ENCODE data around the gene TARBP1.
"Not testable (repeated sequence)": the region's sequence is repeated elsewhere in the genome, so short reads cannot be mapped to it uniquely, and the experiment has no call there.

TARBP1 gene

DNA sequence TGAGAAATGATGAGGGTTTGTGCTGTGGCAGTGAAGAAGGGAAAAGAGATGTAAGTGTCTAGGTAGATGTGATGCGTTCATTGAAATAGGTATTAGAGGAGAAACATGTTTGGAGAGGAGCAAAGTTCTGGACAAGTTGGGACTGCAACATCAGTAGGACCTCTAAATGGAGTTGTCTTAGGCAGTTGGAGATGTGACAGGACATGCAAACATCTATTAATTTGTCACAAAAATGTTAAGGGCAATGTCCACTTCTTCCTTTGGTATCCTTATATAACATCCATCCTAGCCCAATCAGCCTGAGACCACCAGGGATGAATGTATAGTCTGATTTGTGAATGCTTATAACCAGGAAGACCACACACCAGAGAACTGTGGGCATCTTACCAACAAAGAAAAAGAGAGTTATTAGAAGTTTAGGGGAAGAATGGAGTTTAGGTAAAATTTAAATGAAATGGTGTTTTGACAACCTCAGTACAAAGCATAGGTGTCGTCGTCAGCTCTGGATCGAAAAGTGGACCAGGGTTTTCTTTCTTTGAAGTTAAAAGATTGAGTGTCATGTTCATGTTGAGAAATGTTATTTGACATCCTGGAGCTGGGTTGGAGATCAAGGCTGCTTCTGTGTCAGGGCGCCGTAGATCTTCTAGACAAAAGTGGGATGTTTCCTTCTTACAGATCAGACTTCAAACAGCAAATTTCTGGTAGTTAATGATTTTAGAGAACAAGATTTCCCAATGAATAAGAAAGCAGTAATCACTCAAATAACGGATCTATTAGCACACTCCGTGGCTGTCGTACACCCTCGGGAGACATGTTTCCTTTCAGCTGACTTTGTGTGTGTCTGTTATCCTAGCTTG, 97.1 kb downstream of the TARBP1 start:
- Mint-ChIP-seq H3K9me3 (no peaks in the 10 kb centered on the region), H3K27me3 (no peaks in the 10 kb centered on the region), H3K4me1 (ENCODE audit: low read depth) (peaks cover 36% of the 10 kb centered on the region), H3K36me3 (ENCODE audit: low read depth) (peaks cover 92% of the 10 kb centered on the region), H3K4me3 (no peak overlapping the region), H3K27ac (peak overlapping the region; percentile 70)
- DNase-seq = no peak

DNA sequence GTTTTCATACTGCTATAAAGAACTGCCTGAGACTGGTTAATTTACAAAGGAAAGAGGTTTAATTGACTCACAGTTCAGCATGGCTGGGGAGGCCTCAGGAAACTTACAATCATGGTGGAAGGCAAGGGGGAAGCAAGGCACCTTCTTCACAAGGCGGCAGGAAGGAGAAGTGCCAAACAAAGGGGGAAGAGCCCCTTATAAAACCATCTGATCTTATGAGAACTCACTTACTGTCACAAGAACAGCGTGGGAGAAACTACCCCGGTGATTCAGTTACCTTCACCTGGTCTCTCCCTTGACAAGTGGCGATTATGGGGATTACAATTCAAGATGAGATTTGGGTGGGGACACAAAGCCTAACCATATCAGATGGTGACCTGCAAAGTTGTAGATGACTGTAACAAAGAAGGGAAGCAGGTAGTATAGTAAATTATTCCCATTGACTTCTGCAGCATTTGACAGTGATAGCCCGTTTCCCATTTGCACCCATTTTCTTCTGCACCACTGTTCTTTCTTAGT, 99.3 kb downstream of the TARBP1 start:
- peak overlapping the region; percentile 34 for H3K27ac Mint-ChIP-seq
- H3K36me3 Mint-ChIP-seq (ENCODE audit: low read depth) = peaks cover 94% of the 10 kb centered on the region
- peaks cover 48% of the 10 kb centered on the region for H3K4me1 Mint-ChIP-seq (ENCODE audit: low read depth)
- H3K4me3 Mint-ChIP-seq, H3K27me3 Mint-ChIP-seq, H3K9me3 Mint-ChIP-seq, DNase-seq: not testable (repeated sequence)

DNA sequence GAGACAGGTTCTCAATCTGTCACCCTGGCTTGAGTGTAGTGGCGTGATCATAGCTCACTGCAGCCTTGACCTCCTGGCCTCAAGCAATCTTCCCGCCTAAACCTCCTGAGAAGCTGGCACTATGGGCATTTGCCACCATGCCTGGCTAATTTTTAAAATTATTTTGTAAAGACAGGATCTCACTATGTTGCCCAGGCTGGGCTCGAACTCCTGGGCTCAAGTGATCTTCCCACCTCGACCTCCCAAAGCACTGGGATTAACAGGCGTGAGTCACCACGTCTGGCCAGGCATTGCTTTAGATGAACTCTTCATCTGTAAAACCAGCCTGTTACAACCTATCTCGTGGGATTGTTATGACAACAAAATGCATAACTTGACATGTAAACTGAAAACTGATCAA, 103.3 kb downstream of the TARBP1 start:
- Mint-ChIP-seq H3K36me3 (ENCODE audit: low read depth) (peaks cover 80% of the 10 kb centered on the region), H3K4me1 (ENCODE audit: low read depth) (peaks cover 59% of the 10 kb centered on the region), H3K27ac (peak overlapping the region; percentile 40), H3K9me3 (no peaks in the 10 kb centered on the region), H3K4me3 (peak overlapping the region; percentile 98), H3K27me3 (no peaks in the 10 kb centered on the region)
- DNase-seq = no peak

DNA sequence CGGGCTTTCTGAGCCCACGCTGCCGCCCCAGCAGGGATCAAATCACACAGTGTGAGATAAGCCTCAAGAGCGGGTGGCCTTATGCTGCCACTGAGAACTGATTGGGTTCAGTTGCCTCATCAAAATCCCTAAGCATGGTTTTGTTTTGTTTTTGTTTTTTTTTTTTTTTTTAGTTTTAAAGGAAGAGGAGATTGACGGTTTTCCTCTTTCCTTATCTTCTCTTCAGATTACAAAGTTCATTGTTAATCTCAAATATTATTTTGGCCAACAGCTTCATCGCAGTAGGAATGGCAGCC, 105.1 kb downstream of the TARBP1 start:
- Mint-ChIP-seq H3K36me3 (ENCODE audit: low read depth) (peaks cover 62% of the 10 kb centered on the region), H3K27ac (peak overlapping the region; percentile 100), H3K4me3 (peak overlapping the region; percentile 98), H3K9me3 (no peaks in the 10 kb centered on the region), H3K4me1 (ENCODE audit: low read depth) (peaks cover 61% of the 10 kb centered on the region), H3K27me3 (no peaks in the 10 kb centered on the region)
- DNase-seq = no peak

DNA sequence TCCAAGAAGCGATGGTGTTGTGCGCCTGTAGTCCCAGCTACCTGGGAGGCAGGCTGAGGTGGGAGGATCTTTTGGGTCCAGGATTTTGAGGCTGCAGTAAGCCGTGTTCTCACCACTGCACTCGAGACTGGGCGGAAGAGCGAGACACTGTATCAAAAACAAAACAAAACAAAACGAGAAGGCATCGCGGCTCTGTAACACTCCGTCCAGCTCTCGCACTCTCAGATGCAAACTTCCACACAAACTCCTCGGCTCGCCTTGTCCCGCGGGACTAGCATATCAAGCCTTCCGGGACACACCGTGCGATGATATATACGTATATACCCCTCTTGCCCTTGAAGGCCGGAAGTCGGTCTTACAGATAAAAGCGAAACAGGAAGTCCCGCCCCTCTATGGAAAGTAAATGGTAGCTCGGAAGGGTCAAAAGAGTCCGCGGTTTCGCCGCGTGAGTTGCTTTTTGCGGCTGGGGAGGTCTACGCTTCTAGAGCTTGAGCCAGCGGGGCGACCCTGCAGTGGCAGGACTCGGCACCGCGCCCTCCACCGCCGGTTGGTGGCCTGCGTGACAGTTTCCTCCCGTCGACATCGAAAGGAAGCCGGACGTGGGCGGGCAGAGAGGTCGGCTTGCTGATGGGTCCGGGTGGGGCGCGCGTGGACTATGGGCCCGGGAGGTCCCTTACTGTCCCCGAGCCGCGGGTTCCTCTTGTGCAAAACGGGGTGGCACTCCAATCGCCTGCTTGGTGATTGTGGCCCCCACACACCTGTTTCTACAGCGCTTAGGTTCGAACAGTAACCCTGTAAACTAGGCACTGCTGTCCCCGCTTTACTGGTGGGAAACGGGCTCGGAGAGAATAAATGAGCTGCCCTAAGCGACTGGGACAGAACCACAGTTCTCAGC, 105.7 kb downstream of the TARBP1 start, which contains the start of gene COA6:
COA6 (plus strand) TSS at position 393 of the 895 bp plus-strand sequence; CDS start at position 404, 11 bp downstream.
- H3K36me3 Mint-ChIP-seq (ENCODE audit: low read depth) = peaks cover 56% of the 10 kb centered on the region

DNA sequence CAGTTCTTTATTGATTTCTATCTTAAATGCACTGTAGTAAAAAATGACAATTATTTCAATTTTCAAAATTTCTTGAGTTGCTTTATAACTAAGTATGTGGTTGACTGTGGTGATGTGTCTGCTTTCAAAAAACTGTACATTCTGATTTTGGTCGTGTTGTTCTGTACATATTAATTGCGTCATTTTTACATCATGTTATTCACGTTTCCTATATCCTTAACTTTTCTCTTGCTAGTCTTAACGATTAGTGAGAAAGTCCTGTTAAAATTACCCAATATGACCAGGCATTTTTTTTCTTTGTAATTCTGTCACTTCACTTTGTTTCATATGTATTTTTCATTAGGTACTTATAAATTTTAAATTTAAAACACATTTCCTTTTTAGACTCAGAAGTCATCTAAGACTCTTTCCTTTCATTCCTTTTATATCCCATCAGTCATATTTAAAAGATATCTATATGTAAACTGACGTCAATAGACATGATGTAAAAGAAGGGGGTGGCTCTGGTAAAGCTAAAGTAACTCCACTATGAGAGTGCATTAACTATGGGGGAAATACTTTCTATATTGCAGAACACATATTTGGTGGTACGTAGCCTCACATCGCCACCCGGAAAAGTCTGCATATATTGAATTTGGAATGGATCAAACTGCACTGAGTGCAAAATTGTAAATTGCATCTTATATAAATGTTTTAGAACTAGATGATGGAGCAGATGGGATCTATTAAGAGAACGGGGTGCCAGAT, 106.8 kb downstream of the TARBP1 start:
- H3K36me3 Mint-ChIP-seq (ENCODE audit: low read depth) = peaks cover 45% of the 10 kb centered on the region
- DNase-seq = no peak
- peak overlapping the region; percentile 98 for H3K4me3 Mint-ChIP-seq
- H3K27me3 Mint-ChIP-seq = no peaks in the 10 kb centered on the region
- H3K27ac Mint-ChIP-seq = peak overlapping the region; percentile 100
- peaks cover 60% of the 10 kb centered on the region for H3K4me1 Mint-ChIP-seq (ENCODE audit: low read depth)
- no peaks in the 10 kb centered on the region for H3K9me3 Mint-ChIP-seq

More for the DNA sequence above, 105.7 kb downstream of the TARBP1 start, which contains the start of gene COA6:
- H3K4me3 Mint-ChIP-seq = peak within 1 kb of the TSS; percentile 98
- no peaks in the 10 kb centered on the region for H3K9me3 Mint-ChIP-seq
- H3K27ac Mint-ChIP-seq = peak within 1 kb of the TSS; percentile 100
- peaks cover 65% of the 10 kb centered on the region for H3K4me1 Mint-ChIP-seq (ENCODE audit: low read depth)
- DNase-seq = peak; percentile 94
- H3K27me3 Mint-ChIP-seq = no peaks in the 10 kb centered on the region

DNA sequence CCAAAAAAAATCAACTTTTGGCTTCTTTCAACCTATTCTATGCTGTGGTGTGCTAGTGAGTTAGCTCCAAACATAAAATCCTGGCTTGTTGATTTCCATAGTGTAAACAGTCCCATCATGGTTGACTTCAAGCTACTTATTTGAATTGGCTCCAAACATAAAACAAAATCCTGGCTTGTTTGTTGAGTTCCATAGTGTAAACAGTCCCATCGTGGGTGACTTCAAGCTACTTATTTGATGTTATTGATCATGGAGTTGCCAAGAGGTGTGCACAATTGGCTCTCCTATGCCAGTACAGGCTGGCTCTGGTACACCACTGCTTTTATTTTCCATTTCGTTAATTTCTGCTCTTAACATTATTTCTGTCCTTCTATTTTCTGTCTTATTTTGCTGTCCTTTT, 107.6 kb downstream of the TARBP1 start:
- DNase-seq = no peak
- no peak overlapping the region for H3K27ac Mint-ChIP-seq
- H3K4me3 Mint-ChIP-seq = peak overlapping the region; percentile 98
- H3K27me3 Mint-ChIP-seq = no peaks in the 10 kb centered on the region
- no peaks in the 10 kb centered on the region for H3K9me3 Mint-ChIP-seq
- peaks cover 37% of the 10 kb centered on the region for H3K36me3 Mint-ChIP-seq (ENCODE audit: low read depth)
- H3K4me1 Mint-ChIP-seq (ENCODE audit: low read depth) = peaks cover 56% of the 10 kb centered on the region

DNA sequence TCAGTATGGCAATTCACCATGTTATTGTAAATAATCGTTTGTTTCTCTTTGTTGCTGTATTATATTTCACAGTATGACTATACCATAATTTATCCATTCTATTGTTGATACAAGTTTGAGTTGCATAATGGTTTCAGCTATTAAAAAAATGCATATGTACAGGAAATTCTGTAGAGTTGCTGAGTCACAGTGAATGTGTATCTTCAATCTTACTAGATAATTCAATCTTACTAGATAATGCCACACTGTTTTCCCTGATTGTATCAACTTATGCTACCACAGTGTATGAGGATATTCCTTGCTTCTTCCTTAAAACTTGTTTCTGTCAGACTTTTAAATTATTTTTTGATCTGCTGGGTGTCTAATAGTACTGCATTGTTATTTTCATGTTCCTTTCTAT, 109.2 kb downstream of the TARBP1 start:
- no peak overlapping the region for H3K27ac Mint-ChIP-seq
- H3K36me3 Mint-ChIP-seq (ENCODE audit: low read depth) = peaks cover 22% of the 10 kb centered on the region
- peaks cover 41% of the 10 kb centered on the region for H3K4me1 Mint-ChIP-seq (ENCODE audit: low read depth)
- H3K27me3 Mint-ChIP-seq = no peaks in the 10 kb centered on the region
- no peak overlapping the region for H3K4me3 Mint-ChIP-seq
- no peaks in the 10 kb centered on the region for H3K9me3 Mint-ChIP-seq
- no peak for DNase-seq

DNA sequence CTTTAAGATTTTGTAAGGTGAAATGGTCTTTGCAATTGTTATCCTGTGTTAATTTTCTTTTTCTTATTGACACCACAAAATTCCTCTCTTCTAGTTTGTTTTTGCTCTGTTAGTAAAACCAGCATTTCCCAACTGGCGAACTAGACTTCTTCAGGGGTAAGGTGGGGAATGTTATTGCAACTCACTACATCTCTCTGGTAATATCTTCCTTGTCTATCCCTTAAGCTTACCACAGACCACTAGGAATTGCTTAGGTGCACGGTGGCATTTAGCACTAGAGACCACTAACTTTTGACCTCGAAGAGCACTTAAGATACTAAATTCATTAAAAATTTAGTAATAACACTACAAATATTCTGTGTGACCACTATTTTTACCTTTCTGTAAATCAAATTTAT, 109.9 kb downstream of the TARBP1 start:
- H3K27ac Mint-ChIP-seq = no peak overlapping the region
- no peaks in the 10 kb centered on the region for H3K27me3 Mint-ChIP-seq
- peaks cover 15% of the 10 kb centered on the region for H3K36me3 Mint-ChIP-seq (ENCODE audit: low read depth)
- peaks cover 34% of the 10 kb centered on the region for H3K4me1 Mint-ChIP-seq (ENCODE audit: low read depth)
- no peaks in the 10 kb centered on the region for H3K9me3 Mint-ChIP-seq
- no peak for DNase-seq
- no peak overlapping the region for H3K4me3 Mint-ChIP-seq

DNA sequence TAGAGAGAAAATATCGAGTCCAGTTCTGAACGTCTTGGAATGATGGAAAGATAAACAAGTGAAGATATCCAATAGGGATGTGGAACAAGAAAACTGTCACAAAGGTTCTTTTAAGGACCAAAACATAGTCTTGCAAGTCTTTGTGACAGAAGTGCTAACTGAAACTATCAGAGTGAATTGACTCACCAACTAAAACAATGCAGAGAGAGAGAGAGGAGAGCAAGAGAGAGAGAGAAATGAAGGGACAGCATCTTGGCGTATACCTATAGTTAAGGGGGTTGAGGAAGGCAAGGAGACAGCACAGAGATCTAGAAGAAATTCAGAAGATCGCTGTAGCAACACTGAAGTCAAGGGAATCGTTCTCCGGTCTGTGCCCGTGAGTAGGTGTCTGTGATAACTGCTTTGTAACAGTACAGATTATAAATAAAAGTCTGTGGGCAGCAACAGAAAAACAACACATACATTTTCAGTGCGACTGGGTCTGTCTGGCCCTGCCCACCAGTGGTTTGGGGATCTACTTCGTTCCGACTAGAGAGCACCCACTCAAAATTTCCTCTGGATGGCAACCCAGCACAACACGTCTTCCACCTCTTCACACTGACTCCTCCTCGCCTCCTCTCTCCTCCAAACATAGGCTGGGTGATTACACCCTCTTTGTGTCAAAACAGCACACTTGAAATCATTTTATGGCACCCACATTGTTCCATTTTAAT, 110.5 kb downstream of the TARBP1 start:
- peak; percentile 36 for DNase-seq
- H3K36me3 Mint-ChIP-seq (ENCODE audit: low read depth) = peaks cover 9% of the 10 kb centered on the region
- H3K9me3 Mint-ChIP-seq = no peaks in the 10 kb centered on the region
- peak overlapping the region; percentile 0 for H3K4me3 Mint-ChIP-seq
- peak overlapping the region; percentile 33 for H3K27ac Mint-ChIP-seq
- no peaks in the 10 kb centered on the region for H3K27me3 Mint-ChIP-seq
- peaks cover 33% of the 10 kb centered on the region for H3K4me1 Mint-ChIP-seq (ENCODE audit: low read depth)

DNA sequence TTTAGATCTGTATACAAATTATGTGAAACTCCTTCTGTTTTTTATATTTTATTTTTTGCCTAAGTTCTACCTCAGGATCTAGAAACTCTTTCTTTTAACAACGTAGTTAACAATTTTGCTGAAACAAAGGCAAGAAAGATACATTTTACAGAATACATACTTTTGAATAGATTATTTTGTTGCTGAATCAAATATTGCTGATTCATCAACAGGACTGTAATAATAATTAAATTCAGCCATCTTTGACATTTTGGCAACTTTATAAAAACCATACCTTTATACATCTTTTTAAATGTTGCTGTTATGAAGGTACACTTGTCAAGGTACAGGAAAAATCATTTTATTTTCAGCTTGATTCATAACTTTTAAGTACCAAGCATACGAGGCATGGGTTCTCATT, 116.4 kb downstream of the TARBP1 start:
- H3K4me1 Mint-ChIP-seq (ENCODE audit: low read depth) = peaks cover 9% of the 10 kb centered on the region

DNA sequence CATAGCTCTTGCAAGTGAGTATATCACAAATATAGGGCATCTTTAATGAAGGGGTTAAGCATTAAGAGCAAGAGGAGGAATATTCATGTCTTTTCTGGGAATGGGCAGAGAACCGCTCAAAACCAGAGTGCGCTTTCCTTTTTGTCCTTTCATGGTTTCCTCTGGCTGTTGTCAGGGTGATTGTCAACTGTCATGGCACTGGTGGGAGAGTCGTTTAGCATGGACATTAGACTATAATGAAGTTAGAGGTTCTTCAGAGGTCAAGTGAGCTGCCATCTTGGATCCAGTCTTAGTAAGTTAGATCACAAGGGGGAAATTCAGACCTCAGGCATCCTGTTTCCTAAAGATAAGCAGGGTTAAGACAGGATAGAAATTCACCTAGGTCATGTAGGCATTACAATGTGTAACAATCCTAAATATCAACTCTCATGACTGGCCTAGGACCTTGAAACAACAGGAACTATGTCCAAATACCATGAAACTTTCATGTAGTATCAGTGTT, 117.8 kb downstream of the TARBP1 start:
- Mint-ChIP-seq H3K4me1 (ENCODE audit: low read depth) (peaks cover 12% of the 10 kb centered on the region), H3K27ac (no peak overlapping the region)
- no peak for DNase-seq

More for the DNA sequence above, 116.4 kb downstream of the TARBP1 start:
- no peak for DNase-seq
- H3K27ac Mint-ChIP-seq = no peak overlapping the region
- no peak overlapping the region for H3K4me3 Mint-ChIP-seq
- H3K36me3 Mint-ChIP-seq (ENCODE audit: low read depth) = no peaks in the 10 kb centered on the region
- H3K9me3 Mint-ChIP-seq = no peaks in the 10 kb centered on the region
- peaks cover 5% of the 10 kb centered on the region for H3K27me3 Mint-ChIP-seq

DNA sequence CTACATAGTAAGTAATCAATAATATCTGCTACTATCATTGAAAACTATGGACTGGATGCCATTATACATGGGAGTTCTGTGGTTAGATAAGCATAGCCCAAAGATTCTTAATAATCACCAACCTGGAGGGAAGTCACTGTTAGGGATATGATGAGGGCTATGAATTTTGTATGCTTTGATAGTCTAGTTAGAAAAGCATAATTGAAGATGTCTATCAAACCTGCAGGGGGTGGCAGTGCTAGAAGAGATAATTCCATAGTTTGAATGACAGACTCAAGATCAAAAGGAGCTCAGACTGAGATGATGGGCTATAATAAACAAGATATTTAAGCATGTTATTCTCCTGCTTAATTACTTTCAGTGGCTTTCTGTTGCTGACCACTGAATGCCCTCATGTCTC, 121.1 kb downstream of the TARBP1 start:
- DNase-seq = no peak
- Mint-ChIP-seq H3K9me3 (no peaks in the 10 kb centered on the region), H3K4me1 (ENCODE audit: low read depth) (peaks cover 14% of the 10 kb centered on the region), H3K4me3 (peak overlapping the region; percentile 82), H3K27me3 (peaks cover 5% of the 10 kb centered on the region), H3K36me3 (ENCODE audit: low read depth) (no peaks in the 10 kb centered on the region), H3K27ac (no peak overlapping the region)

More for the DNA sequence above, 117.8 kb downstream of the TARBP1 start:
- H3K27me3 Mint-ChIP-seq = peaks cover 5% of the 10 kb centered on the region
- no peak overlapping the region for H3K4me3 Mint-ChIP-seq
- no peaks in the 10 kb centered on the region for H3K36me3 Mint-ChIP-seq (ENCODE audit: low read depth)
- no peaks in the 10 kb centered on the region for H3K9me3 Mint-ChIP-seq

Measured in activated T-cell treated with anti-CD3 and anti-CD28 coated beads, Interleukin-2, amount 50 U/mL, for 24 hours (primary cell).